Thoracic aorta (tissue), 2 donors: ENCODE measurements around the gene PCDH15. TPM values are rescaled to one million over a fixed set of nuclear protein-coding genes. Genes with fewer than 3 reads are reported as not detected.

Experiments used
- ATAC-seq: fragments of 150-250 bp; one replicate; pipeline ENCODE4 v1.8.0; 2017; ENCODE audit warnings: low read depth; ENCODE audit not compliant: insufficient number of reproducible peaks, low FRiP score
- DNase-seq: peaks from one replicate; pipeline ENCODE4 v3.0.0-alpha.2; 2020; ENCODE audit warnings: low spot score
- H3K27ac ChIP-seq, 2 donors: fragments of 200-600 bp; sonication (generic); 1 replicate in 1 of 2; 2 replicates in 1 of 2; pipeline ENCODE4 v1.5.1; 2016; ENCODE audit warnings: mild to moderate bottlenecking in 2 of 2, moderate library complexity in 2 of 2
- H3K27me3 ChIP-seq: fragments of 200-600 bp; sonication (generic); replicated peaks from 2 replicates; pipeline ENCODE4 v1.6.0; 2016; ENCODE audit warnings: mild to moderate bottlenecking; ENCODE audit not compliant: insufficient read depth
- H3K36me3 ChIP-seq: fragments of 200-600 bp; sonication (generic); one replicate; pipeline ENCODE4 v1.5.1; 2016
- H3K4me1 ChIP-seq, 2 donors: fragments of 200-600 bp; sonication (generic); 1 replicate in 1 of 2; 2 replicates in 1 of 2; pipeline versions ENCODE4 v1.5.1 to v1.6.0; 2016; ENCODE audit warnings: low read depth in 2 of 2, mild to moderate bottlenecking in 1 of 2; ENCODE audit not compliant: control insufficient read depth in 1 of 2
- H3K4me3 ChIP-seq: fragments of 200-600 bp; sonication (generic); 2 replicates; pipeline ENCODE4 v1.5.1; 2016; ENCODE audit warnings: mild to moderate bottlenecking
- H3K9me3 ChIP-seq: fragments of 200-600 bp; sonication (generic); 2 replicates; pipeline ENCODE4 v1.5.1; 2016
- CTCF ChIP-seq: fragments of 200-600 bp; sonication (generic); IDR thresholded peaks from one replicate; pipeline ENCODE4 v1.5.1; 2019; ENCODE audit warnings: antibody characterized with exemption
- total RNA-seq, 2 donors: library from RNA; depleted of rRNA; stranded (reverse); fragments of >200 nt; gene quantifications; one replicate each; pipeline versions ENCODE4 v1.1.0 to v1.2.3, GENCODE V29; 2016

The PCDH15 gene
- total RNA-seq, 2 donors from 2014 or later, result 0.49 to 0.95 TPM

GRCh38 chr10:53839440-53840039, 961.5 kb downstream of the PCDH15 start:
- DNase-seq (no peak), ATAC-seq (no peak)
- H3K4me1 ChIP-seq, result no peaks in the 10 kb centered on the region
- no peaks in the 10 kb centered on the region for H3K9me3 ChIP-seq
- H3K36me3 ChIP-seq, result no peaks in the 10 kb centered on the region
- no peak overlapping the region for H3K27ac ChIP-seq
- no peak overlapping the region for H3K4me3 ChIP-seq
- no peaks in the 10 kb centered on the region for H3K27me3 ChIP-seq
- no peak for TF ChIP-seq CTCF

DNA sequence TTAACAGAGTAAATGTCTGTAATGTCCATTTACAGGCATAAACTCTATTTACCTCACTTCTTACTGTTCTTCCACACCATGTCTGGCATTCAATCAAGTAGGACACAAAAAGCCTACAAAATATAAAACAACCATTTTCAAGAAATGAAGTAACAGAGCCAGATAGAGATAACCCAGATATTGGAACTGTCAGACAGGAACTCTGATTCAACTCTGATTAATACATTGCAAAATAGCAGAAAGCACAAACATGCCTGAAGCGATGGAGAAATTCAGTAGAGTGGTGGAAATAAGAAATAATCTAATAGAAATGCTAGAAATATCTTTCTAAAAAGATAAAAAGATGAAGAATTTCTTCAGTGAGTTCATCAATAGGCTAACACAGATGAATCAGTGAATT, 964.4 kb downstream of the PCDH15 start:
- no peak for TF ChIP-seq CTCF
- DNase-seq, result no peak
- Histone ChIP-seq H3K36me3 (no peaks in the 10 kb centered on the region), H3K27me3 (no peaks in the 10 kb centered on the region), H3K27ac (no peak overlapping the region), H3K9me3 (no peaks in the 10 kb centered on the region), H3K4me3 (no peak overlapping the region), H3K4me1 (no peaks in the 10 kb centered on the region)
- no peak for ATAC-seq

DNA sequence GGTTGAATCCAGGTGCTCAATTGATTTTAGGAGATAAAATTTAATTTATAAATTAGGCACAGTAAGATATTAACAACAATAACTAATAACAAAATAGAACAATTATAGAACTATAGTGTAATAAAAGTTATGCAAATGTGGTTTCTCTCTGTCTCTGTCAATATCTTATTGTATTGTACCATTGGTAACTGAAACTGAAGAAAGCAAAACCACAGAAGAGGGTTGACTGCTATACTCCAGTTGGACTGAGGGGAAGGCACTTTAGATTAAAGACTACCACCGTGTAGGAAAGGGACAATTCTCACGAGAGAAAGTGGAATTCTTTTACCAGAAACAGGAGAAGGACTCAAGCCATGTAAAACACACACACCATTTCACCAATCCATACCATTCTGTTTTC, 967.1 kb downstream of the PCDH15 start:
- no peak for ATAC-seq
- no peak for TF ChIP-seq CTCF
- H3K4me3 ChIP-seq, result no peak overlapping the region
- H3K9me3 ChIP-seq, result no peaks in the 10 kb centered on the region
- no peaks in the 10 kb centered on the region for H3K36me3 ChIP-seq
- H3K27me3 ChIP-seq, result no peaks in the 10 kb centered on the region
- H3K4me1 ChIP-seq, result no peaks in the 10 kb centered on the region
- DNase-seq, result no peak
- no peak overlapping the region for H3K27ac ChIP-seq

DNA sequence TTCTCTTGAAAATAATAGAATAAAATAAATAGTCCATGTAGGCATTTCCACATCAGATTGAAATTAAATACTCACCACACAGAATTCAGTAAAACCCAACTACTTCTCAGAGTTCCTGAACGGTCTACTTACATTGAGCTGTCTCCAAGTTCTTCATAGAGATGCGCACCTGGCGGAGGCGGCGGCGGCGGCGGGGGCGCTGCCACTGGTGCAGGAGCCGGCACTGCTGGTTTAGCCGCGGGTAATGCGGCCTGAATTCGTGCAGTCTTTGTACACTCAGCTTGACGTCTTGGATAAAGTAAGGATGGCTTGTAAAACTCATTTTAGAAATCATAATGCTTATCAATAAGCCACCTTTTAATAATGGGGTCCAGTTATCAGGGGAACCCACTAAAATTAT, 973.8 kb downstream of the PCDH15 start:
- Histone ChIP-seq H3K9me3 (no peaks in the 10 kb centered on the region), H3K4me3 (no peak overlapping the region), H3K36me3 (no peaks in the 10 kb centered on the region), H3K27me3 (no peaks in the 10 kb centered on the region), H3K27ac (no peak overlapping the region), H3K4me1 (no peaks in the 10 kb centered on the region)
- ATAC-seq (no peak), DNase-seq (no peak)
- TF ChIP-seq CTCF, result no peak

DNA sequence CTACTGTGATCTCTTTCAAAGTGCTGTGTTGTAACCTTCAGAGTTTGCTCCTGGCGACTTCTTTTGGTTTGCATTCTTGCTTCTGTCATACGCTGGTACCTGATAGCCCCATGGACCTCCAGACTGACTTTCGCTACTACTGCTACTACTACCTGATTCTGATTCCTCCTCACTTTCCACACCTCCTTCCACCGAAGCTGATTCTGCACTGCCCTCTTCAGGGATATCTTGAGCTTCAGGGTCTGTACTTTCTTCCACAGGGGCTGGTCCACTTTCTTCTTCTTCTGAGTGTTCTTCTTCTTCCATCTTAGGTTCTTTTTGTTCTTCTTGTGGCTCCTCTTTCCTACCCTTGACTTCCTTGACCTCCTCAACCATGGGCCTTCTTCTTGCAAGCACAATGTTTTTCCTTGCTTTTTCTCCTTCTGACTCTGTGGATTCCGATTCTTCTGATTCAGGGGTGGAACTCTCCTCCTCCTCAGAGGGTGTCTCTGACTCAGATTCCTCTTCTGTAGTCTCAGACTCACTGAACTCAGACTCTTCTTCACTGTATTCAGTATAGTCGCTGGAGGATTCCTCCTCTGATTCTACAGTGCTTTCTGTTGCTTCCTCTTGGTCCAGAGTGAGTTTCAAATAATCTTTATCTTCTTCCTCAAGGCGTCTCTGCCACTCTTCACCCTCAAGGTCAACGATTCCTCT, 992.2 kb downstream of the PCDH15 start:
- ATAC-seq, result no peak
- no peak for DNase-seq
- TF ChIP-seq CTCF, result no peak
- Histone ChIP-seq H3K27ac (no peak overlapping the region), H3K36me3 (no peaks in the 10 kb centered on the region), H3K27me3 (no peaks in the 10 kb centered on the region), H3K4me1 (no peaks in the 10 kb centered on the region), H3K9me3 (no peaks in the 10 kb centered on the region), H3K4me3 (no peak overlapping the region)
